ENCODE measurements around the gene TSHZ2. TPM values are rescaled to one million over a fixed set of nuclear protein-coding genes. Genes with fewer than 3 reads are reported as not detected.

The TSHZ2 gene
- total RNA-seq, 4 donors from 2014 or later: 1.0 to 3.5 (median 2.8) TPM

DNA sequence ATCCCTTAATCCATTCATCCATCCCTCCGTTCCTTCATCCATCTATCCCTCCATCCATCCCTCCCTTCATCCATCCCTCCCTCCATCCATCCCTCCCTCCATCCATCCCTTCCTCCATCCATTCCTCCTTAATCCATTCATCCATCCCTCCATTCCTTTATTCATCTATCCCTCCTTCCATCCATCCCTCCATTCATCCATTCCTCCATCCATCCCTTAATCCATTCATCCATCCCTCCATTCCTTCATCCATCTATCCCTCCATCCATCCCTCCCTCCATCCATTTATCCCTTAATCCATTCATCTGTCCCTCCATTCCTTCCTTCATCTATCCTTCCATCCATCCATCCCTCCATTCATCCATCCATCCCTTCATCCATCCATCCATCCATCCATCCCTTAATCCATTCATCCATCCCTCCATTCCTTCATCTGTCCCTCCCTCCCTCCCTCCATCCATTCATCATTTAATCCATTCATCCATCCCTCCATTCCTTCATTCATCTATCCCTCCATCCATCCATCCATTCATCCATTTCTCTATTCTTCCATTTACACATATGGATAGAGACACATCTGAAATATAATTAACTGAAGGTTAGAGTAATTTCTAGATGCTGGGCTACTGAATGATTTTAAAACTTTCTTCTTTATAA, 100.9 kb downstream of the TSHZ2 start:
- intact Hi-C loops (cut with DNase I; ENCODE audit: low total_unique reads): no loop called here
- DNase-seq (no peak), ATAC-seq (no peak)
- in situ Hi-C loops (cut with MboI; ENCODE audit: low sequenced_read_pairs in 4 of 4): no loop called here
- TF ChIP-seq, protein P1, sequence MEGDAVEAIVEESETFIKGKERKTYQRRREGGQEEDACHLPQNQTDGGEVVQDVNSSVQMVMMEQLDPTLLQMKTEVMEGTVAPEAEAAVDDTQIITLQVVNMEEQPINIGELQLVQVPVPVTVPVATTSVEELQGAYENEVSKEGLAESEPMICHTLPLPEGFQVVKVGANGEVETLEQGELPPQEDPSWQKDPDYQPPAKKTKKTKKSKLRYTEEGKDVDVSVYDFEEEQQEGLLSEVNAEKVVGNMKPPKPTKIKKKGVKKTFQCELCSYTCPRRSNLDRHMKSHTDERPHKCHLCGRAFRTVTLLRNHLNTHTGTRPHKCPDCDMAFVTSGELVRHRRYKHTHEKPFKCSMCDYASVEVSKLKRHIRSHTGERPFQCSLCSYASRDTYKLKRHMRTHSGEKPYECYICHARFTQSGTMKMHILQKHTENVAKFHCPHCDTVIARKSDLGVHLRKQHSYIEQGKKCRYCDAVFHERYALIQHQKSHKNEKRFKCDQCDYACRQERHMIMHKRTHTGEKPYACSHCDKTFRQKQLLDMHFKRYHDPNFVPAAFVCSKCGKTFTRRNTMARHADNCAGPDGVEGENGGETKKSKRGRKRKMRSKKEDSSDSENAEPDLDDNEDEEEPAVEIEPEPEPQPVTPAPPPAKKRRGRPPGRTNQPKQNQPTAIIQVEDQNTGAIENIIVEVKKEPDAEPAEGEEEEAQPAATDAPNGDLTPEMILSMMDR (IDR thresholded peaks at IDR 0.05 in 4 of 5, conservative IDR thresholded peaks at IDR 0.05 in 1 of 5): no peak
- TF ChIP-seq POLR2A (IDR thresholded peaks at IDR 0.05): no peak
- H3K4me1 ChIP-seq: peaks cover 0 to 3% of the 10 kb centered on the region in 2 donors
- no peaks in the 10 kb centered on the region for H3K27me3 ChIP-seq
- no peaks in the 10 kb centered on the region for H3K9me3 ChIP-seq
- H3K36me3 ChIP-seq: no peaks in the 10 kb centered on the region
- no peak overlapping the region for H3K27ac ChIP-seq
- H3K4me3 ChIP-seq: no peak overlapping the region

DNA sequence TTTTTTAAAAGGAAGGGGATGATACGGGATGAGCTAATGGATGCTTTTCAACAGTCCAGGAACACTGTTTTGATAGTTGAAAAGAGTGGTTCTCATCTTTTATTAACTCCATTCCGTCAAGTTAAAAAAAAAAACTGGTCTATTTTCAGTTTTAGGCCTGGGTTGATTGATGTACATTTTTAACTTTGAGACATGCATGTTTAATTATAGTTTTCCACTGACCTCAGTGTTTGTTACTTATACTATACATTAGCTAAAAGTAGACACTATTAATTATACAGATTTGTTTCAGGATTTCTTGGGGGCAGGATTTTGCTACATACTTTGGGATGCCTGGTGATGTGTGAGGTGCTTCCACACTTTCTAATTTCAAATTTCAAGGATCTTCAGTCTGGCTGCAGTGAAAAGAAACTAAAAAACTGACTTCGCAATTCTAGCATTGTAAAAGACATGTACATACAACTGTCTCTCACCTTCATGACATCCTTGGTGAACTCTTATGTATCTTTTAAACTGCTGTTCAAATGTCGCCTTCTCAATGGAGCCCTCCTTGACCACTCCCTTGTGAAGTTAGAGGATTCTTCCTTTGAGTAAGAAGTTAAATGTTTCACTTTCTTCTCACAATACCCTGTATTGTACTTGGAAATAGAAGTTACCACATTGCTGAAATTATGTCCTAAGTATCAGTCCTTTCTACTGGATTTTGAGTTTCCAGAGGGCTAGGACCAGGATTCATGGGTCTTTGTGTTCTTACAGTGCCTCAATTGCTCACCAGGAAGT, 101.7 kb downstream of the TSHZ2 start:
- no peak for ATAC-seq
- TF ChIP-seq, protein P1 (IDR thresholded peaks at IDR 0.05 in 4 of 5, conservative IDR thresholded peaks at IDR 0.05 in 1 of 5): no peak
- TF ChIP-seq POLR2A (IDR thresholded peaks at IDR 0.05): no peak
- peaks cover 0 to 3% of the 10 kb centered on the region in 2 donors for H3K4me1 ChIP-seq
- intact Hi-C loops (cut with DNase I; ENCODE audit: low total_unique reads): no loop called here
- no peaks in the 10 kb centered on the region for H3K9me3 ChIP-seq
- H3K27me3 ChIP-seq: no peaks in the 10 kb centered on the region
- no peak overlapping the region for H3K27ac ChIP-seq
- no peak overlapping the region for H3K4me3 ChIP-seq
- DNase-seq: no peak
- no peaks in the 10 kb centered on the region for H3K36me3 ChIP-seq
- in situ Hi-C loops (cut with MboI; ENCODE audit: low sequenced_read_pairs in 4 of 4): no loop called here

DNA sequence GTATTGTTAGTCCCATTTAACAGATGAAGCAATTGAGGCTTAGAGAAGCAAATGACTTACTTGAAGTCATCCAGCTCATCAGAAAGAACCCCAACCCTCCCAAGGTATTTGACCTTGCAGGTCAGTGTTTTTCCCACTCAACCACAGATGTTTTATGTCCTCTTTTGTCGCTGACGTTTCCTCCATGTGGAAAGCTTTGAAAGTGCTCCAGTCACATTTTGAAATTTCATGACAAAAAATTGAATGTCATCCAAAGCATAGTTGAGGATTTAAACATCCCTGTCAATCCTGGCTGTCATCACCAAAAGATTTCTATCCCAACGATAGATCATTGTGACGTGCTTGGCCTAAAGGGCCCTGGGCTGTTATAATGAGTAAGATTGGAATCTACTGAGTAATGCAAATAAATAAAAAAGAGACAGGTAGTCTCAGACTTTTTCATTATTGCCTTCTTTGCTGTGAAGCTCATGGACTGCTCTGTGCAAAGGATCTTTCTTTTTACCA, 102.7 kb downstream of the TSHZ2 start:
- intact Hi-C loops (cut with DNase I; ENCODE audit: low total_unique reads) (no loop called here), in situ Hi-C loops (cut with MboI; ENCODE audit: low sequenced_read_pairs in 4 of 4) (no loop called here)
- no peaks in the 10 kb centered on the region for H3K36me3 ChIP-seq
- no peak overlapping the region for H3K27ac ChIP-seq
- no peak overlapping the region for H3K4me3 ChIP-seq
- TF ChIP-seq POLR2A (IDR thresholded peaks at IDR 0.05): no peak
- TF ChIP-seq, protein P1 (IDR thresholded peaks at IDR 0.05 in 4 of 5, conservative IDR thresholded peaks at IDR 0.05 in 1 of 5): no peak
- no peaks in the 10 kb centered on the region for H3K27me3 ChIP-seq
- H3K4me1 ChIP-seq: peaks cover 3 to 7% of the 10 kb centered on the region in 2 donors
- no peaks in the 10 kb centered on the region for H3K9me3 ChIP-seq
- ATAC-seq: no peak
- DNase-seq: no peak

DNA sequence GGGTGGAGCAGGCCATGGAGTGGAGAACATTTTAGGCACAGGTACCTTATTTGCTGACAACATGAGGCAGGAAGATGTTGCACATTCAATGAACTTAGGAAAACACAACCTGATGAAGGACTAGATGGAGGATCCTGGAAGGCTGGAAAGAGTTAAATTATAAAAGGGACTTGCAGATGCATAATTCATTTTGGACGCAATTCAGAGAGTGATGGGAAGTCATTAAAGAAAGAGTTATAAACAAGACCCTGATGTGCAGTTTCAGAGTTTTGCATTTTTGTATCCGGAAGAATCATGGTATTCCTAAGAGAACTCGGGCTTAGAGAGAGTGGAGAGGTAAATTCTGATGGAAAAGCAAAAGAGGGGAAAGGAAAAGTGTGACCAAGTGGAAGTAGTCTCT, 104.5 kb downstream of the TSHZ2 start:
- Histone ChIP-seq H3K36me3 (no peaks in the 10 kb centered on the region), H3K9me3 (no peaks in the 10 kb centered on the region), H3K4me1 (peaks cover 3 to 7% of the 10 kb centered on the region in 2 donors), H3K27me3 (no peaks in the 10 kb centered on the region), H3K27ac (no peak overlapping the region), H3K4me3 (no peak overlapping the region)
- intact Hi-C loops (cut with DNase I; ENCODE audit: low total_unique reads): no loop called here
- DNase-seq (no peak), ATAC-seq (no peak)
- TF ChIP-seq, protein P1 (IDR thresholded peaks at IDR 0.05 in 4 of 5, conservative IDR thresholded peaks at IDR 0.05 in 1 of 5): no peak
- no peak for TF ChIP-seq POLR2A (IDR thresholded peaks at IDR 0.05)
- in situ Hi-C loops (cut with MboI; ENCODE audit: low sequenced_read_pairs in 4 of 4): no loop called here
